Activated gamma-delta T cell (primary cell): ENCODE data around the gene RUFY3.
"Not testable (repeated sequence)": the region's sequence is repeated elsewhere in the genome, so short reads cannot be mapped to it uniquely, and the experiment has no call there.

Experiments
- DNase-seq: peaks from one replicate; lab custom pipeline; 2025; lab: John Stamatoyannopoulos, UW

The RUFY3 gene

DNA sequence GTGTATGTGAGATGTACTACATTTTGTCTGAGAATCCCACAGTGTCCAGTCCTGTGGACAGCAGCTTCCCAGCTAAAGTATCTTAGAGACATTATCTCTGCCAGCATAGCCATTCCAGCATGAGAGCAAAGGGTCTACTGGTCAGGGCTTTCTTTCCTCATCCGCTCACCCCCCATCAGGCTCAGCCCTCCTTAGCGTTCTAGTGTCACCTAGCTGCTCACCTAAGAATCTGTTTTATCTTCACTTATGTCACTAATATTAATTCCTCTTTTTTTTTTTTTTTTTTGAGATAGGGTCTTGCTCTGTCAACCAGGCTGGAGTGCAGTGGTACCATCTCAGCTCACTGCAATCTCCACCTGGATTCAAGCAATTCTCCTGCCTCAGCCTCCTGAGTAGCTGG, 15.6 kb downstream of the RUFY3 start:
- no peak for DNase-seq

DNA sequence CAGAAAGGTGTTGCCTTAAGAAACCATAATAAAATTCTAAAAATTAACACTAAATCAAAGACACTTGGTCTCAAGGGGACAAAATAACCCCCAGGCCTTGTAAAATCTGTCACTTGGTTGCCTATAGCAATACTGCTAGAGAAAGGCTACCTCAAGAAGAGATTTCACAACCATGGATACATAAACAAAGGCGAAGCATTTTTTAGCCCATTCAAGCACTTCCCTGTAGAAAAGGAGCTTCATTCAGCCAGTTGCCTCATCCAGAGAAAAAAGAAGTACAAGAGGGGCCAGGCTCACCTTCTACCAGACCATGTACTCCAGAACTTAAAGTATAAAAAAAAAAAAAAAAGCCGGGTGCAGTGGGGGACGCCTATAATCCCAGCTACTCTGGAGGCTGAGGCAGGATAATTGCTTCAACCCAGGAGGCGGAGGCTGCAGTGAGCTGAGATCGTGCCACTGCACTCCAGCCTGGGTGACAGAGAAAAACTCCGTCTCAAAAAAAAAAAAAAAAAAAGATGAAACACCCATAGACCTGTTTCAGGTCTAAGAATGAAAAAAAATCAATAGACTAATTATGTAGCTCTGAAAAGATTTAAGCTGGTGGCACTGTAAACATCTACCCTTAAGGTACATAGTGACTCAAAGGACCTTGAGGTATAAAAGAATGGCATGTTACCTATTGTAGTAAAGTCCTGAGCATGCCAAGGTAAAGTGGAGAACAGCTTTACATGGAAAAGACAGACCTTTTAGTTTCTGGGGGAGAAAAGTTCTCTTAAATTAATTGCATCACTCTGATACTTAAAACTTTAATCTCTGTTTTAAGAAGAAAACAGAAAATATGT, 18.0 kb downstream of the RUFY3 start:
- no peak for DNase-seq

- no peak for DNase-seq
Observed at GRCh38 chr4:70741867-70742658, 20.3 kb downstream of the RUFY3 start.

GRCh38 chr4:70743731-70744130, 22.0 kb downstream of the RUFY3 start:
- DNase-seq: no peak

GRCh38 chr4:70746179-70746839, 24.5 kb downstream of the RUFY3 start:
- DNase-seq: no peak

DNA sequence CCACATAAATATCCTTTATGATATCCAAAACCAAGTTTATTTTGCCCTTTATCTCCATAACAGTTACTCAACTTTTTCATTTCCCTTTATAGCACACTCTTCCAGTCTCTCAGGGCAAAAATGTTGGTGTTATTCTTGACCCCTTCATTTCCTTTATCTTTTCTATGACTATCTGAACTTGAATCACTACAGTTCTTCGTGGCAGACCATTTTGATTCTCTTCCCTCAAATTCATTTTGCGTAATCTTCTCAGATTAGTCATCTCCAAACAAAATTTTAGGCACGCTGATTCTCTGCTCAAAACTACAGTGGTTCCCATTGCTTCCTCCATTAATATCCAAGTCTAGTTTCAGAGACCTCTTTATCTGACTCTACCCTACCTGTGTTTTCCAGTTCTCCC, 26.1 kb downstream of the RUFY3 start:
- DNase-seq: no peak

DNA sequence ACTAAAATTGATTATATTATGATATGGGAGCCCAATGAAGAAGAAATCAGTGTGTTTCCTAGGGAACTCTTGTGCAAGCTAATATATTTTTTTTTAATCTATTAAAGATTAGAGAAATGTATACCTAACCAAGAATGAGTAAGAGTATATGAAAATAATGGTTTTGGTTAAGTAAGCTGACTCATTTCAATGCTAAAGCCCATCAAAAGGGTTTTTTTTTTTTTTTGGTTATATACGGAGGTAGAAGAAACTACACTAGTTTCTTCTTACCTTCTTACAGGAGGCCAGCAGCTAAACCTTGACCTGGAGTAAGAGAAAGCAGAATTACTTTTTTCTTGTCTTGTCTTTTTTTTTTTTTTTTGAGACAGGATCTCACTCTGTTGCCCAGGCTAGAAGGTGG, 27.5 kb downstream of the RUFY3 start:
- DNase-seq: no peak

DNA sequence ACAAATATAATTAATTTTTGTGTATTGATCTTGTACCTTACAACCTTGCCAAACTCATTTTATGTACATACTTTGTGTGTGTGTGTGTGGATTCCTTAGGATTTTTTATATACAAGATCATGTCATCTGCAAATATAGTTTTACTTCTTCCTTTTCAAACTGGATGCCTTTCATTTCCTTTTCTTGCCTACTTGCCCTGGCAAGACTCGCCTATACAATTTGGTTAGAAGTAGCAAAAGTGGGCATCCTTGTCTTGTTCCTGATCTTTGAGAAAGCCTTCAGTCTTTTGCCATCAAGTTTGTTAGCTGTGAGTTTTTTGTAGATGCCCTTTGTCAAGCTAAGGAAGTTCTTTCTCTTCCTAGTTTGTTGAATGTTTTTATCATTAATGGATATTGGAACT, 30.5 kb downstream of the RUFY3 start:
- no peak for DNase-seq

DNA sequence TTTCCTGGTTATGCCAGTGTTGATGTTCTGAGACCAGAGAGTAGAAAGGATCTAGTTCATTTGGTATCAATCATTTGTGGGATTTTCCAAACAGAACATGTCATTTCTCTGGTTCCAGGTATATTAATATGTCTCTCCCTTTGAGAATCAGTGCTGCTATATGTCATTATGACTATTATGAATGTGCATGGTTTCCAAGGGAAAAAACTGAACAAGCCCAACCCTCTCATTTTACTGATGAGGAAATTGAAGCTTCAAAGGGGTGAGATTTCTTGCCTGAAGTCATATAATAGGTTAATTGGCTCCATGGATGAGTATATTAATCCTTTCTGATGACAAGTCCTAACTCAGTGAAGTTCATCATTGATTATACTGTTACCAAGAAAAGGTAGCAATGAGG, 31.9 kb downstream of the RUFY3 start:
- DNase-seq: no peak

DNA sequence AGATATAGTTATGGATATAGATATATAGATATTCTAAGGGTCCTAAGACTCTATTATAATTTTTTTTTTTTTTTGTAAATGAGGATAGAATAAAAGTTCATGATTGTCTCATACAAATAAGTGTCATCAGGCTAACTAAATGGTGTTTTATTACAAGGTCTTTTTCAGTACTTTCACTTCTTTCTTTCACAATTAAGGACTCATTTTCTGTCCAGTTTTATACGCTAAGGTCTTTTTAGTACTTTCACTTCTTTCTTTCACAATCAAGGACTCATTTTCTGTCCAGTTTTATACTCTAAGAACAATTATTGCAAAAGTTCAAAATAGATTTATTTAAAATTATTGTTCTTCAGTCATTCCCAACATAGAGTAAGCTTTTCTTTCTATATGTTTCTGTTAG, 32.7 kb downstream of the RUFY3 start:
- no peak for DNase-seq

- no peak for DNase-seq
Observed at GRCh38 chr4:70754990-70755688, 33.4 kb downstream of the RUFY3 start.

GRCh38 chr4:70759126-70759525, 37.4 kb downstream of the RUFY3 start:
- DNase-seq: no peak

DNA sequence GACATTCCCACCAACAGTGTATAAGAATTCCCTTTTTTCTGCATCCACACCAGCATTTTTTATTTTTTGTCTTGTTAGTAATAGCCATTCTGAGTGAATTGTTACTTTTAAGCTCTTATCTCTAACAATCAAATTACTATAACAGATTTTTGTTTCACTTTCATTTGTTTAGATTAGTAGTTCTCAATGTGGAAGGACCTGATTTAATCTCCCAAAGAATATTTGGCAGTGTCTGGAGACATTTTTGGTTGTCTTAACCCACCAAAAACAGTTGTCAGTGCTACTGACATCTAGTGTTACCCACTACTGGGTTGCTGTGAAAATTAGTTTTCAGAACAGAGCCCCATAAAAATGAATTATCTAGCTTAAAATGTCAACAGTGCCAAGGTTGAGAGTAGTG, 37.9 kb downstream of the RUFY3 start:
- DNase-seq: no peak

DNA sequence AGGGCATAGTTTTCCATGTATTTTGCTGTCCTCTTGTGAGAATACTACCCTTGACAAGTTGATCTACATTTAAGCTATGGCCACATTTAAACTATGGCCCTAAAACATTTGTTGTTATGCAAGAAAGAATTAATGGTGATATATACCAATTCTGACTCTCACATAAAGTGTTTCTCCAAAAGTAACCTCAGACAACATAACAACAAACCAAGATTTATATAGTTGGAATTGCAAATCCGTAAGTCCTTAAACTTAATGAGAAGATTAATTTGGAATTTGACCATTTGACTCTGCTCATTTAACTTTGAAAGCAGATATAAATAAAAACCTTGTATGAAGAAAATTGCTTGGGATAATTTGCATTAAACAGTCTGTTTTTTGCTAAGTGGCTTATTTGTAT, 38.9 kb downstream of the RUFY3 start:
- DNase-seq: no peak

- no peak for DNase-seq
Observed at GRCh38 chr4:70761276-70761816, 39.6 kb downstream of the RUFY3 start.

GRCh38 chr4:70765368-70765767, 43.6 kb downstream of the RUFY3 start:
- no peak for DNase-seq

DNA sequence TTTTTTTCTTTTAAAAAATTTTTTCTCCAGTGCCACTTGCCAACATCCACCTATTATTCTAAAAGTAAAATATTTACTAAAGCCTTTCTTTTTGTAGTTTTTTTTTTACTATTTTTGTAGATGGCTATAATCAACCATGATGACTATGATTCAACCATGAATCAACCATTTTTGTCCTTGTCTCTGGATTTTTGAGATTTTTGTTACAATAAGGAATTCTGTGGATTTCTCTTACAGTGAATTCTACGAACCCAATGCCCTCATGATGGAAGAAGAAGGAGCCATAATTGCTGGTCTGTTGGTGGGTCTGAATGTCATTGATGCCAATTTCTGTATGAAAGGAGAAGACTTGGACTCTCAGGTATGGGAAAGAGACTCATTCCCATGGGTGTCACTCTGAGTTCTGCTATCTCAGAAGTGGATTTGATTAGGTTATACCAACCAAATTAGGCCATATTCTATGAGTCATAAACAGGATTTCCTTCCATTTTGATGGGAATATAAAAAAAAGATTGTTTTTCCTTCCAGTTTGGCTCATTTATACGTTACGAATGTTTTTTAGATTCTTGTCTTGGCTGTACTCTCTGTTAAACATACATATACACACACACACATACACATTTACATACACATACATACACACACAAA, 46.7 kb downstream of the RUFY3 start:
- DNase-seq: no peak

GRCh38 chr4:70769396-70769795, 47.6 kb downstream of the RUFY3 start:
- not testable (repeated sequence) for DNase-seq

DNA sequence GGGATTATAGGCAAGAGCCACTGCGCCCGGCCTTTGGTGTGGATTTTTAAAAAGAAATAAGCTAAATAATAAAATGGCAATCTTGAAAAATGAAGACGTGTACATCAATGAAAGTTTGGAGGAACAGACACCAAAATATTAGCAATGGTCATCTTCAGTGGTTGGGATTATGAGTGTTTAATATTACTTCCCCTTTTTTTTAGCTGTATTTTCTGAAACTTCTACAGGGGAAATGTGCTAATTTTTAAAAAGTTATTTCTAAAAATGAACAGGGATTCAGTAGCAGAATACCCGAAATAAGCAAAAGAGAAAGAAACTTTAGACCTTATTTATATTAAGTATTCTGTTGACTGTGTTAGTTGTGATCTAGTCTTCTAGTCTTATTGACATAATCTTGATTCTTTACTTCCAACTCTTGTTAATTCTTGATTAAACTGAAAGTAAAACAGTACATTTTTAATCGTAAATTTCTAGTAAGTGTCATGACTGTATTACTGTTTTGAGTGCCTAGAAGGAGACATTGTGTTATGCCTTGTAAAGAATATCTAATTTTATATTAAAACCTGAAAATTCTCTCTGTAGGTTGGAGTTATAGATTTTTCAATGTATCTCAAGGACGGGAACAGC, 51.3 kb downstream of the RUFY3 start:
- DNase-seq: no peak

GRCh38 chr4:70778888-70779422, 57.2 kb downstream of the RUFY3 start:
- DNase-seq: no peak

GRCh38 chr4:70783096-70783495, 61.3 kb downstream of the RUFY3 start:
- DNase-seq: no peak
